Measurements from ENCODE around the gene PER1. TPM values are rescaled to one million over a fixed set of nuclear protein-coding genes. Genes with fewer than 3 reads are reported as not detected.

The PER1 gene
- total and polyA plus RNA-seq, 2 of the 13 experiments (the other 11 are each of a cell fraction or from before 2014, with no cell fraction given): 2.6 to 3.6 TPM

- TF ChIP-seq KIAA2018 (CRISPR knock-in tag; IDR thresholded peaks at IDR 0.05; ENCODE audit: borderline replicate concordance): no peak
- TF ChIP-seq ZNF607 (CRISPR knock-in tag; IDR thresholded peaks at IDR 0.05; ENCODE audit: borderline replicate concordance): 0 out of 2 replicates have a peak, but pooled peaks have one; percentile 3
- no peak for TF ChIP-seq ELF3 (CRISPR knock-in tag; IDR thresholded peaks at IDR 0.05)
- TF ChIP-seq HMGXB4 (CRISPR knock-in tag; IDR thresholded peaks at IDR 0.05; ENCODE audit: borderline replicate concordance in 1 of 2, low read depth in 1 of 2): 0 out of 4 replicates have a peak, but pooled peaks of 1 of the 2 experiments have one; percentile 100
- TF ChIP-seq ZKSCAN8 (CRISPR knock-in tag; IDR thresholded peaks at IDR 0.05; ENCODE audit: borderline replicate concordance): no peak
- no peak for TF ChIP-seq MXD4 (CRISPR knock-in tag; IDR thresholded peaks at IDR 0.05)
- TF ChIP-seq HNRNPLL (IDR thresholded peaks at IDR 0.05; ENCODE audit: low read depth, low read length, poor library complexity, severe bottlenecking): no peak
- no peak for TF ChIP-seq ATRX (CRISPR knock-in tag; IDR thresholded peaks at IDR 0.05; ENCODE audit: borderline replicate concordance)
- TF ChIP-seq ZBTB37 (CRISPR knock-in tag; IDR thresholded peaks at IDR 0.05): no peak
- TF ChIP-seq ZNF552 (CRISPR knock-in tag; IDR thresholded peaks at IDR 0.05; ENCODE audit: borderline replicate concordance): no peak
- TF ChIP-seq TRIM22 (IDR thresholded peaks at IDR 0.05): no peak
- no peak for TF ChIP-seq AKAP8 (CRISPR knock-in tag; IDR thresholded peaks at IDR 0.05)
- TF ChIP-seq SMYD3 (CRISPR knock-in tag; IDR thresholded peaks at IDR 0.05): no peak
- TF ChIP-seq ZNF713 (CRISPR knock-in tag; IDR thresholded peaks at IDR 0.05): peak; percentile 76; the same call in 1 of the 2 replicates
- no peak for TF ChIP-seq ZBTB46 (CRISPR knock-in tag; IDR thresholded peaks at IDR 0.05; ENCODE audit: borderline replicate concordance)
These were observed 34.2 kb upstream of the PER1 start (continued) for GRCh38 chr17:8186446-8186786.

Data from HepG2 (cell line).